ENCODE measurements around the gene GOLGA6B.
"Not testable (repeated sequence)": the region's sequence is repeated elsewhere in the genome, so short reads cannot be mapped to it uniquely, and the experiment has no call there.

The GOLGA6B gene

GRCh38 chr15:72682772-72683171 lies 28.3 kb downstream of the GOLGA6B start:
- peaks cover 15% of the 10 kb centered on the region for H3K27me3 ChIP-seq (ENCODE audit: insufficient read depth, low read length)
- no peaks in the 10 kb centered on the region for H3K9me3 ChIP-seq (ENCODE audit: low read length)
- H3K36me3 ChIP-seq (ENCODE audit: insufficient read depth, low read length) = no peaks in the 10 kb centered on the region
- H2AFZ ChIP-seq (ENCODE audit: low read depth, low read length) = no peak overlapping the region
- peaks cover 6% of the 10 kb centered on the region for H3K4me1 ChIP-seq (ENCODE audit: insufficient read depth, low read length)
- H3K4me3 ChIP-seq (ENCODE audit: low read length) = no peak overlapping the region

GRCh38 chr15:72685301-72685924 lies 30.9 kb downstream of the GOLGA6B start:
- Histone ChIP-seq H3K4me1 (ENCODE audit: insufficient read depth, low read length) (peaks cover 6% of the 10 kb centered on the region), H3K4me3 (ENCODE audit: low read length) (peak overlapping the region; percentile 71), H3K36me3 (ENCODE audit: insufficient read depth, low read length) (no peaks in the 10 kb centered on the region), H3K9me3 (ENCODE audit: low read length) (no peaks in the 10 kb centered on the region), H3K27me3 (ENCODE audit: insufficient read depth, low read length) (peaks cover 7% of the 10 kb centered on the region), H2AFZ (ENCODE audit: low read depth, low read length) (peak overlapping the region; percentile 99)

- Histone ChIP-seq H3K27me3 (ENCODE audit: insufficient read depth, low read length) (no peaks in the 10 kb centered on the region), H3K9me3 (ENCODE audit: low read length) (no peaks in the 10 kb centered on the region), H3K36me3 (ENCODE audit: insufficient read depth, low read length) (no peaks in the 10 kb centered on the region), H3K4me1 (ENCODE audit: insufficient read depth, low read length) (peaks cover 6% of the 10 kb centered on the region), H2AFZ (ENCODE audit: low read depth, low read length) (peak within 1 kb of the TSS; percentile 99), H3K4me3 (ENCODE audit: low read length) (peak within 1 kb of the TSS; percentile 71)
These were observed 31.7 kb downstream of the GOLGA6B start, which contains the start of the genes BBS4 and HIGD2B for GRCh38 chr15:72685925-72686794. Gene BBS4 (plus strand): TSS chr15:72686207. CDS start chr15:72686228, 21 bp downstream. Gene HIGD2B (minus strand): TSS chr15:72686182. CDS start chr15:72676374, 9,808 bp downstream.

GRCh38 chr15:72688697-72689096 lies 34.2 kb downstream of the GOLGA6B start:
- Histone ChIP-seq H2AFZ (ENCODE audit: low read depth, low read length) (no peak overlapping the region), H3K27me3 (ENCODE audit: insufficient read depth, low read length) (no peaks in the 10 kb centered on the region), H3K4me1 (ENCODE audit: insufficient read depth, low read length) (peaks cover 6% of the 10 kb centered on the region), H3K4me3 (ENCODE audit: low read length) (no peak overlapping the region), H3K36me3 (ENCODE audit: insufficient read depth, low read length) (no peaks in the 10 kb centered on the region), H3K9me3 (ENCODE audit: low read length) (no peaks in the 10 kb centered on the region)

GRCh38 chr15:72690938-72691337 lies 36.4 kb downstream of the GOLGA6B start:
- Histone ChIP-seq H3K9me3 (ENCODE audit: low read length) (no peaks in the 10 kb centered on the region), H3K36me3 (ENCODE audit: insufficient read depth, low read length) (no peaks in the 10 kb centered on the region), H3K4me1 (ENCODE audit: insufficient read depth, low read length) (no peaks in the 10 kb centered on the region)

GRCh38 chr15:72698938-72699337 lies 44.4 kb downstream of the GOLGA6B start:
- no peaks in the 10 kb centered on the region for H3K9me3 ChIP-seq (ENCODE audit: low read length)
- no peak overlapping the region for H3K4me3 ChIP-seq (ENCODE audit: low read length)
- H3K36me3 ChIP-seq (ENCODE audit: insufficient read depth, low read length) = no peaks in the 10 kb centered on the region
- no peaks in the 10 kb centered on the region for H3K4me1 ChIP-seq (ENCODE audit: insufficient read depth, low read length)
- no peaks in the 10 kb centered on the region for H3K27me3 ChIP-seq (ENCODE audit: insufficient read depth, low read length)
- H2AFZ ChIP-seq (ENCODE audit: low read depth, low read length) = no peak overlapping the region

More at GRCh38 chr15:72690938-72691337, 36.4 kb downstream of the GOLGA6B start:
- H3K27me3 ChIP-seq (ENCODE audit: insufficient read depth, low read length) = no peaks in the 10 kb centered on the region
- no peak overlapping the region for H3K4me3 ChIP-seq (ENCODE audit: low read length)
- H2AFZ ChIP-seq (ENCODE audit: low read depth, low read length) = no peak overlapping the region

GRCh38 chr15:72700076-72700475 lies 45.6 kb downstream of the GOLGA6B start:
- H3K9me3 ChIP-seq (ENCODE audit: low read length) = no peaks in the 10 kb centered on the region
- H3K36me3 ChIP-seq (ENCODE audit: insufficient read depth, low read length) = no peaks in the 10 kb centered on the region
- H3K27me3 ChIP-seq (ENCODE audit: insufficient read depth, low read length) = no peaks in the 10 kb centered on the region
- no peak overlapping the region for H3K4me3 ChIP-seq (ENCODE audit: low read length)
- H2AFZ ChIP-seq (ENCODE audit: low read depth, low read length) = no peak overlapping the region
- H3K4me1 ChIP-seq (ENCODE audit: insufficient read depth, low read length) = no peaks in the 10 kb centered on the region

GRCh38 chr15:72706266-72706665 lies 51.8 kb downstream of the GOLGA6B start:
- Histone ChIP-seq H2AFZ (ENCODE audit: low read depth, low read length) (no peak overlapping the region), H3K4me3 (ENCODE audit: low read length) (no peak overlapping the region), H3K4me1 (ENCODE audit: insufficient read depth, low read length) (no peaks in the 10 kb centered on the region), H3K36me3 (ENCODE audit: insufficient read depth, low read length) (peaks cover 3% of the 10 kb centered on the region), H3K27me3 (ENCODE audit: insufficient read depth, low read length) (no peaks in the 10 kb centered on the region), H3K9me3 (ENCODE audit: low read length) (no peaks in the 10 kb centered on the region)

GRCh38 chr15:72708551-72709303 lies 54.2 kb downstream of the GOLGA6B start:
- H3K36me3 ChIP-seq (ENCODE audit: insufficient read depth, low read length) = peaks cover 18% of the 10 kb centered on the region
- not testable (repeated sequence) for H2AFZ ChIP-seq (ENCODE audit: low read depth, low read length); H3K4me3 ChIP-seq (ENCODE audit: low read length); H3K9me3 ChIP-seq (ENCODE audit: low read length); H3K4me1 ChIP-seq (ENCODE audit: insufficient read depth, low read length); H3K27me3 ChIP-seq (ENCODE audit: insufficient read depth, low read length)

Measured in neuron (in vitro differentiated cells).